Gastrocnemius medialis (tissue), 4 donors: Measurements from ENCODE around the gene PAK2.

Source experiments
- POLR2A ChIP-seq, 2 donors: fragments of 450-650 bp; IDR thresholded peaks; one replicate each; pipeline ENCODE4 v1.6.1; 2017; ENCODE audit warnings: antibody characterized with exemption in 2 of 2, mild to moderate bottlenecking in 2 of 2, moderate library complexity in 2 of 2
- TF ChIP-seq, protein P1 (sequence below), 5 experiments: fragments of 450-650 bp in 3 of 5; fragments of 200-600 bp in 2 of 5; sonication (generic) in 2 of 5; IDR thresholded peaks in 4 of 5; conservative IDR thresholded peaks in 1 of 5; 1 replicate in 4 of 5; 2 replicates in 1 of 5; pipeline ENCODE4 v1.5.1; 2016 to 2019; ENCODE audit warnings: antibody characterized with exemption in 5 of 5, mild to moderate bottlenecking in 3 of 5, moderate library complexity in 3 of 5

DNA sequence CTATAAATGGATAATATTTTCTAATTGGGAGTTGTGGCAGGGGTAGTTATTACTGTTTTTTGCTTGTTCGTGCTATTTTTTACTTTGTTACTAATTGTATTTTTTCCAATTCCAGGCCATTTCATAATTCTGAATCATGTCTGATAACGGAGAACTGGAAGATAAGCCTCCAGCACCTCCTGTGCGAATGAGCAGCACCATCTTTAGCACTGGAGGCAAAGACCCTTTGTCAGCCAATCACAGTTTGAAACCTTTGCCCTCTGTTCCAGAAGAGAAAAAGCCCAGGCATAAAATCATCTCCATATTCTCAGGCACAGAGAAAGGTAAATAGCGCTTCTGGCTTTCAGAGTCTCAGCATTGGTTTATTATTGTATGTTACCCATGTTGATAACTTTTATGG, 42.9 kb downstream of the PAK2 start:
- TF ChIP-seq, protein P1, sequence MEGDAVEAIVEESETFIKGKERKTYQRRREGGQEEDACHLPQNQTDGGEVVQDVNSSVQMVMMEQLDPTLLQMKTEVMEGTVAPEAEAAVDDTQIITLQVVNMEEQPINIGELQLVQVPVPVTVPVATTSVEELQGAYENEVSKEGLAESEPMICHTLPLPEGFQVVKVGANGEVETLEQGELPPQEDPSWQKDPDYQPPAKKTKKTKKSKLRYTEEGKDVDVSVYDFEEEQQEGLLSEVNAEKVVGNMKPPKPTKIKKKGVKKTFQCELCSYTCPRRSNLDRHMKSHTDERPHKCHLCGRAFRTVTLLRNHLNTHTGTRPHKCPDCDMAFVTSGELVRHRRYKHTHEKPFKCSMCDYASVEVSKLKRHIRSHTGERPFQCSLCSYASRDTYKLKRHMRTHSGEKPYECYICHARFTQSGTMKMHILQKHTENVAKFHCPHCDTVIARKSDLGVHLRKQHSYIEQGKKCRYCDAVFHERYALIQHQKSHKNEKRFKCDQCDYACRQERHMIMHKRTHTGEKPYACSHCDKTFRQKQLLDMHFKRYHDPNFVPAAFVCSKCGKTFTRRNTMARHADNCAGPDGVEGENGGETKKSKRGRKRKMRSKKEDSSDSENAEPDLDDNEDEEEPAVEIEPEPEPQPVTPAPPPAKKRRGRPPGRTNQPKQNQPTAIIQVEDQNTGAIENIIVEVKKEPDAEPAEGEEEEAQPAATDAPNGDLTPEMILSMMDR (IDR thresholded peaks at IDR 0.05 in 4 of 5, conservative IDR thresholded peaks at IDR 0.05 in 1 of 5): no peak
- TF ChIP-seq POLR2A (IDR thresholded peaks at IDR 0.05): no peak
